ENCODE data around the gene SIX5.

The SIX5 gene

DNA sequence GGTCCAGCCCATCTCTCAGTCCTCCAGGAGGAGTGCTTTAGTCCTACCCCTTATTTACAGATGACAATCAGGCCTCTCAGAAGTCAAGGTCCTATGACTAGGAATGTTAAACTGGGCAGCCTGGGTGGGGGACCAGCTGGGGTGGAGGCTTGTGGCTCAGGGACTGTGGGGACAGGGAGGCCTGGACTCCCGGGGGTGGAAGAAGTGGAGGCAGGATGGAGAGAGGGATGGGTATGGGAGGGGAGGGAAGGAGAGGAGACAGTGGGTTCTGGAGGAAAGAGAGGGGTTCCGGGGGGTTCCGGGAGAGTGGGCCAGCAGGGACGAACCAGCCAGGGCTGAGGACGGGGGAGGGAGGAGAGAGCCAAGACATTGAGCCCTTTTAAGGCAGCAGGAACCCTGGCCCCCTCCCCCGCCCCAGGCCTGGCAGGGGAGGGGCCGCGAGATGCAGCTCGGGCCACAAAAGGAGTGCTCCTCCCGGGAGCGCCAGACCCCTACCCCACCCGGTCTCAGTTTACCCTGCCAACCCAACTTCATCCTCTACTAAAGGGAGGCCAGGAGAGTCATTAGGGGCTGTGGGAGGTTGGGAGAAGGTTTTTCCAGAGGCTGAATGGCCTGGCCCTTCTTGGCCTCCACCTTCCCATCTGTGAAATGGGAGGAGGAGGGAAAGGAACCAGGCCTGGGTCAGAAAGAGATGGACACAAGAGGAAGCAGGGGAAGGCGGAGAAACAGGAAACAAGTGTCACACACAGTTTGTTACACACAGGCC, 11.6 kb upstream of the SIX5 start:
- no peak for DNase-seq (ENCODE audit: low read depth)
- H3K4me3 ChIP-seq (ENCODE audit: low read depth, low read length), result no peak overlapping the region
- TF ChIP-seq, protein P1, sequence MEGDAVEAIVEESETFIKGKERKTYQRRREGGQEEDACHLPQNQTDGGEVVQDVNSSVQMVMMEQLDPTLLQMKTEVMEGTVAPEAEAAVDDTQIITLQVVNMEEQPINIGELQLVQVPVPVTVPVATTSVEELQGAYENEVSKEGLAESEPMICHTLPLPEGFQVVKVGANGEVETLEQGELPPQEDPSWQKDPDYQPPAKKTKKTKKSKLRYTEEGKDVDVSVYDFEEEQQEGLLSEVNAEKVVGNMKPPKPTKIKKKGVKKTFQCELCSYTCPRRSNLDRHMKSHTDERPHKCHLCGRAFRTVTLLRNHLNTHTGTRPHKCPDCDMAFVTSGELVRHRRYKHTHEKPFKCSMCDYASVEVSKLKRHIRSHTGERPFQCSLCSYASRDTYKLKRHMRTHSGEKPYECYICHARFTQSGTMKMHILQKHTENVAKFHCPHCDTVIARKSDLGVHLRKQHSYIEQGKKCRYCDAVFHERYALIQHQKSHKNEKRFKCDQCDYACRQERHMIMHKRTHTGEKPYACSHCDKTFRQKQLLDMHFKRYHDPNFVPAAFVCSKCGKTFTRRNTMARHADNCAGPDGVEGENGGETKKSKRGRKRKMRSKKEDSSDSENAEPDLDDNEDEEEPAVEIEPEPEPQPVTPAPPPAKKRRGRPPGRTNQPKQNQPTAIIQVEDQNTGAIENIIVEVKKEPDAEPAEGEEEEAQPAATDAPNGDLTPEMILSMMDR (IDR thresholded peaks at IDR 0.05; ENCODE audit: insufficient read depth, low read depth, low read length, missing control alignments), result no peak

DNA sequence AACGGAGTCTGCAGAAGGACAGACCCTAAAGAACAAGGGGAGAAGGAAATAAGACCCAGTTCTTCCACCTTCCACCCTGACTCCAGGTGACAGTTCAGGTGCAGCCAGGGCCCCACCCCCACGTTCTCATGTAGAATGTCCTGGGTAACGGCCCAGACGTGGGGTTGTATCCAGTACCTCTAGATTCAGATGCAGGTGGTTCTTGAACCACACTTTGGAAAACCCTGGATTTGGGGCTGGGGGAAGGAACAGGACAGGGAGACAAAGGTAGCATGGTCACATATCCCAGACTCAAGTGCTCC, 11.0 kb upstream of the SIX5 start:
- DNase-seq (ENCODE audit: low read depth), result no peak
- TF ChIP-seq, protein P1 (IDR thresholded peaks at IDR 0.05; ENCODE audit: insufficient read depth, low read depth, low read length, missing control alignments), result no peak
- no peak overlapping the region for H3K4me3 ChIP-seq (ENCODE audit: low read depth, low read length)

DNA sequence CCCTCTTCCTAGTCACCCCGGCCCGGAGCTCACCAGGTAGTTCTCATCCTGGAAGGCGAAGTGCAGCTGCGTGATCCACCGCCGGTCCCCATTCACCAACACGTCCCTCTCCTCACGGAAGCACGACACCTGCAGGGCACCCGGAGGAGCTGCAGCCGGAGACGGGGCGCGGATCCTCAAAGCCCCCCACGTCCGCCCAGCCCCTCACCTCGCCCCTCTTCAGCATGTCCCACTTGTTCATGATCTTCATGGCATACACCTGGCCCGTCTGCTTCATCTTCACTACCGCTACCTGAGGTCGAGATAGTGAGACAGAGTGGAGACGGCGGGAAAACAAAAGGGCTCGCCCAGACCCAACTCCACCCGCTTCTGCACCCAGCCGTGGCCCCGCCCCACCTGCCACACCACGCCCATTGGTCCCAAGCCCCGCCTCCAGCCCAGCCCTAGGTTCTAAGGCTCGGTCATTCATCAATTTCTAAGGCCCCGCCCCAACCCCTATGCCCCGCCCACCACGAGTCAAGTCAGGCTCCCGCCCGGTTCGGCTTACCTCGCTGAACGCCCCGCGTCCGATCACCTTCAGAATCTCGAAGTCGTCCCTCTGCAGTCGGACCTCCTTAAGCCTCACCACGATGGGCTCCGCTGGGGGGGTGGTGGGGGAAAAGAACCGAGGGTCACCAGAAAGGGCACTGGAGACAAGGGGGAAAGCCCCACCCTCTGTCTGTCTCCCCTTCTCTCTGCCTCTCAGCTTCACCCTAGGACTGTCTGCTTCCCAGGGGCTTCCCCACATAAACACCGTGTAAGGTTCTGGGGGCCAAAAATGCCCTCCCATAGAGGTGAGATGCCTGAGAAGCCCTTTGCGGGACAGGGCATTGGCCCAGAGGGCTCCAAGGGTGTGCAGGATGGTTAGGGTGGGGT, 10.4 kb upstream of the SIX5 start:
- peak; percentile 91 for DNase-seq (ENCODE audit: low read depth)
- TF ChIP-seq, protein P1 (IDR thresholded peaks at IDR 0.05; ENCODE audit: insufficient read depth, low read depth, low read length, missing control alignments), result peak; percentile 64
- peak overlapping the region; percentile 32 for H3K4me3 ChIP-seq (ENCODE audit: low read depth, low read length)

DNA sequence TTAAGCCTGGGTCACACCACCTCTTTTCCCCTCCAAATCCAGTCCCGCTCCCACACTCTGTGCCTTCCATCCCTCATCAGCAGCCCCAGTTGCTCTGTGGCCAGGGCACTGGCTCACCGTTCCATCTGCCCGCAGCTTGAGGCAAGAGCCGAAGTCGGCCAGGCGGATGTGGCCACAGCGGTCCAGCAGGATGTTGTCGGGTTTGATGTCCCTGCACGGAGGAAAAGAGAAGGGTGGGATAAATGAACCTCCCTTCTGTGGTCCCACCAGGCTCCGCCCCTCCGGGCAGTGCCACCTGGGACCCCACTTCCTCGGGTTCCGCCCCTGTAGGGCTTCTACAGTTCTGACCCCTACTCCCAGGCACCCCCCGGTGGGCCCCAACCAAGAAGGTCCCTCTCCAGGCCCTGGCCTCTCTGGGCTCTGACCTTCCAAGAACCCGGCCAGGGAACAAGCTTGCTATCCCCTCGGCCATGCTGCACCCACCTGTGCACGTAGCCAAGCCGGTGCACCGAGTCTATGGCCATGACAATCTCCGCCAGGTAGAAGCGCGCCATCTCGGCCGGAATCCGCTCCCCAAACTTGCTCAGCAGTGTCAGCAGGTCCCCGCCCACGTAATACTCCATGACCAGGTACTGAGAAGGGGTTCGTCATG, 9.1 kb upstream of the SIX5 start:
- no peak for DNase-seq (ENCODE audit: low read depth)
- H3K4me3 ChIP-seq (ENCODE audit: low read depth, low read length), result no peak overlapping the region
- TF ChIP-seq, protein P1 (IDR thresholded peaks at IDR 0.05; ENCODE audit: insufficient read depth, low read depth, low read length, missing control alignments), result no peak

DNA sequence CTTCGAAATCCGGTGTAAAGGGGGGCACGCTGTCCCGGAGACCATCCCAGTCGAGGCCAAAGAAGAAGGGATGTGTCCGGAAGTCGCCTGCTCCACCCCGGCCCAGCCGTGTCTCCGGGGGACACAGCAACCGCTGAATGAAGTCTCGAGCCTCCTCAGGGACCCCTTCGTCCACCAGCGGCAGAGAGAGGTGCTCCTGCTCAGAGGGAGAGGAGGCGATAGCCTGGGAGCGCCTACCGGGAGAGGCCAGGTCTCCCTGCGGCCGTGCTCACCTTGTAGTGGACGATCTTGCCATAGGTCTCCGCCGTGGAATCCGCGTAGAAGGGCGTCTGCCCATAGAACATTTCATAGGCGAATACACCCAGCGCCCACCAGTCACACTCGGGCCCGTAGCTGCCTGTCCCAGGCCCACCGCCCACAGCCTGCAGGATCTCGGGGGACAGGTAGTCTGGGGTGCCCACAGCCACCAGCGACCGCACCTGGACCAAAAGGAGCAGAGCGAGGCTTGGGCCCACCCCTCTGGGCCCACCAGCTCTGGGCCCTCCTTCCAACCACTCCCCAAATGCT, 8.4 kb upstream of the SIX5 start:
- no peak for DNase-seq (ENCODE audit: low read depth)
- TF ChIP-seq, protein P1 (IDR thresholded peaks at IDR 0.05; ENCODE audit: insufficient read depth, low read depth, low read length, missing control alignments), result no peak
- no peak overlapping the region for H3K4me3 ChIP-seq (ENCODE audit: low read depth, low read length)

DNA sequence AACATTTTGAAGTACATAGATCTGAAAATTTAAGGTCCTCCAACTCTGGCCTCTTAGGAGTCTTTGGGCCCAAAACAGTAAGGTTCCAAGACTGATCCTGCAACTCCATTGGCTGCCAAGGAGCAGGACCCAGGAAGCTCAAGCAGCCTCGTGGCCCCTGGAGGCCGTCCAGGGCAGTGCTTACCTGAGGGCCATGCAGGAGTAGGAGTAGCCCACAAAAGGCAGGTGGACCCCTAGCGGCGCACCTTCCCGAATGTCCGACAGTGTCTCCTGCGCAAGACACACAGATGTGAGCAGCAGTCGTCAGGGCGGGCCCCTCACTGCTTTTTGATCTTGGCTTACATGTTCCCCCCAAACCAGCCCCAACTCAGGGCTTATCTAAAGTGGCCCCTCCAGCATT, 5.7 kb upstream of the SIX5 start:
- H3K4me3 ChIP-seq (ENCODE audit: low read depth, low read length), result no peak overlapping the region
- TF ChIP-seq, protein P1 (IDR thresholded peaks at IDR 0.05; ENCODE audit: insufficient read depth, low read depth, low read length, missing control alignments), result no peak
- DNase-seq (ENCODE audit: low read depth), result no peak

All from GM12865 (cell line).